Activated T-cell treated with anti-CD3 and anti-CD28 coated beads, Interleukin-2, amount 50 U/mL, for 48 hours (primary cell): ENCODE data around the gene GTF2H1.
"Not testable (repeated sequence)": the region's sequence is repeated elsewhere in the genome, so short reads cannot be mapped to it uniquely, and the experiment has no call there.

Experiments
- DNase-seq, 2 experiments: peaks; one replicate each; pipeline ENCODE4 v3.0.0-alpha.2; 2020

Gene GTF2H1

GRCh38 chr11:18383388-18384156, 61.2 kb downstream of the GTF2H1 start:
- DNase-seq, result peak; percentile 70 to 79

GRCh38 chr11:18384157-18384641, 61.8 kb downstream of the GTF2H1 start:
- no peak for DNase-seq

- DNase-seq, result no peak
Measured at GRCh38 chr11:18390088-18390487, 67.7 kb downstream of the GTF2H1 start.

- no peak for DNase-seq
Measured at GRCh38 chr11:18392434-18393321, 70.3 kb downstream of the GTF2H1 start.

GRCh38 chr11:18393581-18394274, 71.4 kb downstream of the GTF2H1 start:
- no peak for DNase-seq

GRCh38 chr11:18394275-18394927, 72.0 kb downstream of the GTF2H1 start, which contains the start of gene LDHA:
LDHA (plus strand) TSS chr11:18394563; CDS start chr11:18396843, 2,280 bp downstream.
- peak; percentile 99 for DNase-seq

- peak; percentile 46 to 52 for DNase-seq
Measured at GRCh38 chr11:18394928-18395734, 72.8 kb downstream of the GTF2H1 start.

- peak; percentile 98 to 99 for DNase-seq
Measured at GRCh38 chr11:18395735-18396504, 73.6 kb downstream of the GTF2H1 start.

GRCh38 chr11:18397921-18398320, 75.6 kb downstream of the GTF2H1 start:
- no peak for DNase-seq

GRCh38 chr11:18401077-18401476, 78.7 kb downstream of the GTF2H1 start:
- DNase-seq, result not testable (repeated sequence)

- DNase-seq, result no peak
Measured at GRCh38 chr11:18404062-18404461, 81.7 kb downstream of the GTF2H1 start.

GRCh38 chr11:18407400-18407799, 85.0 kb downstream of the GTF2H1 start:
- not testable (repeated sequence) for DNase-seq

GRCh38 chr11:18408558-18409291, 86.4 kb downstream of the GTF2H1 start:
- peak; percentile 43 to 48 for DNase-seq

- DNase-seq, result no peak
Measured at GRCh38 chr11:18416459-18416858, 94.1 kb downstream of the GTF2H1 start.
